Measurements from ENCODE around the gene DPEP1.
A peak's percentile ranks its signal among the peaks of the same experiment; 100 is the strongest.
"Not testable (repeated sequence)": the region's sequence is repeated elsewhere in the genome, so short reads cannot be mapped to it uniquely, and the experiment has no call there.

The DPEP1 gene

DNA sequence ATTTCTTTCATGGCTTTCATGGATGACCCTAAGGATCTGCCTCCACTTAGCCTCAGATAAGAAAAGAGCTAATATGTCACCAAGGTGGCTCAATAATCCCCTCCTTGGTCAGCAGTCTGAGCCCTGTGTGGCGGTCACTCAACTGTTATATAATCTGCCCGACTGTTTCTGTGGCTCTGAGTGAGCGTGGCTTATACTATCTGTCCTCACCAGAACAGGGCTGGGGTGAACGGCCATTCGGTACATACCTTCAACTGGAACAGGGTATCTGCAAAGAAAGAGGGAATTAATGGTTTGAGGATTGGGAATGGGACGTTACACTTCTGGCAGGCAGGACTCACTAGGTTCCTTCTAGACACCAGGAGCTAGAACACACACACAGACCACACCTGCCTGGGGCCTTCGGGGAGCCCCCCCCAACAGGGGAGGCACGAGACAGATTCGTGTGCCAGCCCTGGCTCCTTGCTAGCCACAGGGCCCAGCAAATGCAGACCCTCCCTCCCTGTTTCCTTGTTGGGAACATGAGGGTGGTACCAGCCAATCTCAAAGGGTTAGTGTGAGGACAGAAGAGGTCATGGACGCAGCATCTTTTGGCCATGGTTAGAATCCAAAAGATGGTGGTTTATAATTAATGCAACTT, 40.3 kb downstream of the DPEP1 start:
- no peak for DNase-seq

GRCh38 chr16:89655062-89655643, 41.7 kb downstream of the DPEP1 start:
- no peak for DNase-seq

- no peak for DNase-seq
Measured at GRCh38 chr16:89656435-89657121, 43.1 kb downstream of the DPEP1 start.

- DNase-seq, result peak; percentile 85
Measured at GRCh38 chr16:89657442-89658220, 44.2 kb downstream of the DPEP1 start, which contains the start of the genes CHMP1A and SPATA33. TSS of gene CHMP1A (minus strand) at chr16:89657708. CDS start at chr16:89657588, 120 bp downstream. TSS of gene SPATA33 (plus strand) at chr16:89657836. CDS start at chr16:89657912, 76 bp downstream.

DNA sequence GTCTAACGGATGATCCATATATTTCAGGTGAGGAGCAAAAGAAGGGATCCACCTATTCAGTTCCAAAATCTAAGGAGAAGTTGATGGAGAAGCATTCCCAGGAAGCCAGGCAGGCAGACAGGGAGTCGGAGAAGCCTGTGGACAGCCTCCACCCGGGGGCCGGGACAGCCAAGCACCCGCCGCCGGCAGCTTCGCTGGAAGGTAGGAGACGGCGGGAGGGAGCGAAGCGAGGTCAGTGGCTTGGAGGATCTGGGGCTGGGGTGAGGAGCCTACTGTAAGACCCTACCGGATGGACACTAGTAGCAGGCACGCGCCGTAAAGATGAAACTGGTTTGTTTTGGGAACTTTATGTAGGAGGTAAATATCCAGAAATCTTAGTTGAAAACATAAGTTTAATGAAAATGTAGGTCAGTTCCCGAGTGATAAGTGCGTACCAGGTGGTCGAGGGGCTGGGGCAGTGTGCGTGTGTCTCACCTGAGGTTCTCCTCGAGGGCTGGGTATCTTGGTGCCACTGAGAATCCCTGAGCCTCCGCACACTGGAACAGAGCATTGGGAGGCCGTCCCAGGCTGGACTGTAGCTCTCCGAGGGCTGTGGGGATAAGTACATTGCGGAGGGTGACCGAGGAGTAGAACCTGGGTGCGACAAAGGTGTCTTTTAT, 44.9 kb downstream of the DPEP1 start:
- DNase-seq, result peak; percentile 10

- DNase-seq, result no peak
Measured at GRCh38 chr16:89660146-89660545, 46.7 kb downstream of the DPEP1 start.

- DNase-seq, result no peak
Measured at GRCh38 chr16:89661215-89661614, 47.8 kb downstream of the DPEP1 start.

DNA sequence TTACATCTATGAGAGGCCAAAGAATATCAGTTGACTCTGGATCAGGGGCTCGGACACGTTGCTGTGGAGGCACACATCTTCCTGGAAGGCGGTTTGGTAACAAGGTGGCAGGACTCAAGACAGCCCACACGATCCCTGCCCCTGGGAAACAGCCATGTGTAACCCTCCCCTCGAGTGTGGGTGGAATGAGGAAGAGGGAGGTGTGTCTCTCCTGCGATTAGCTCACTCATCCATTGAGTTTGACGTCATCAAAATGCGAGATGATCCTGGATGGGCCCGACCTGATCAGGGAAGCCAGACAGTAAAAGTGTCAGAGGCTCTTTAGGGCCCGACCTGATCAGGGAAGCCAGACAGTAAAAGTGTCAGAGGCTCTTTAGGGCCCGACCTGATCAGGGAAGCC, 50.8 kb downstream of the DPEP1 start:
- not testable (repeated sequence) for DNase-seq

GRCh38 chr16:89667000-89667399, 53.6 kb downstream of the DPEP1 start:
- DNase-seq, result peak; percentile 20

GRCh38 chr16:89667633-89668032, 54.2 kb downstream of the DPEP1 start:
- DNase-seq, result no peak

DNA sequence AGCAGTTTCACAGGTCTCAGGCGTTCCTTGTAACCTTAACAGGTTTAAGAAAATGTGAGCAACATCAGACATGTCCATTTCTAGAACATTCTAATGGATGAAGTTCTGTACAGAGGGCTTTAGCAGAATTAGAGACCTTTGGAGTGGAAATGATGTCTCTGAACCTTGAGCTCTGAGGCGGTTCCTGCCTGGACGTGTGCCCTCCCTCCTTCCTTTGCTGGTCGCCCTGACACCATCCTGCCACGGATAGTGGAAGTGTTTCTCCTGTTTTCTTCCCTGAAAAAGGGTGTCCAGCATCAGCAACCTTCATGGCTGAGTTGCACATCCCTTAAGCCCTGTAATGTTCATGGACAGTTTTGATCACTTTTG, 55.3 kb downstream of the DPEP1 start:
- DNase-seq, result no peak

DNA sequence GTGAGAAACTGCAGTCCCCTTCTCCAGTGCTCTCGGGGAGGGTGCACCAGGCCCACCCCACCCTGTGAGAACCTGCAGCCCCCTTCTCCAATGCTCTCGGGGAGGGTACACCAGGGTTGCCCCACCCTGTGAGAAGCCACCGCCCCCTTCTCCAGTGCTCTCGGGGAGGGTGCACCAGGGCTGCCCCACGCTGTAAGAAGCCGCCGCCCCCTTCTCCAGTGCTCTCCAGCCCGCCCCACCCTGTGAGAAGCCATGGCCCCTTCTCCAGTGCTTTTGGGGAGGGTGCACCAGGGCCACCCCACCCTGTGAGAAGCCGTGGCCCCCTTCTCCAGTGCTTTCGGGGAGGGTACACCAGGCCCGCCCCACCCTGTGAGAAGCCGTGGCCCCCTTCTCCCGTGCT, 56.3 kb downstream of the DPEP1 start:
- DNase-seq, result no peak

DNA sequence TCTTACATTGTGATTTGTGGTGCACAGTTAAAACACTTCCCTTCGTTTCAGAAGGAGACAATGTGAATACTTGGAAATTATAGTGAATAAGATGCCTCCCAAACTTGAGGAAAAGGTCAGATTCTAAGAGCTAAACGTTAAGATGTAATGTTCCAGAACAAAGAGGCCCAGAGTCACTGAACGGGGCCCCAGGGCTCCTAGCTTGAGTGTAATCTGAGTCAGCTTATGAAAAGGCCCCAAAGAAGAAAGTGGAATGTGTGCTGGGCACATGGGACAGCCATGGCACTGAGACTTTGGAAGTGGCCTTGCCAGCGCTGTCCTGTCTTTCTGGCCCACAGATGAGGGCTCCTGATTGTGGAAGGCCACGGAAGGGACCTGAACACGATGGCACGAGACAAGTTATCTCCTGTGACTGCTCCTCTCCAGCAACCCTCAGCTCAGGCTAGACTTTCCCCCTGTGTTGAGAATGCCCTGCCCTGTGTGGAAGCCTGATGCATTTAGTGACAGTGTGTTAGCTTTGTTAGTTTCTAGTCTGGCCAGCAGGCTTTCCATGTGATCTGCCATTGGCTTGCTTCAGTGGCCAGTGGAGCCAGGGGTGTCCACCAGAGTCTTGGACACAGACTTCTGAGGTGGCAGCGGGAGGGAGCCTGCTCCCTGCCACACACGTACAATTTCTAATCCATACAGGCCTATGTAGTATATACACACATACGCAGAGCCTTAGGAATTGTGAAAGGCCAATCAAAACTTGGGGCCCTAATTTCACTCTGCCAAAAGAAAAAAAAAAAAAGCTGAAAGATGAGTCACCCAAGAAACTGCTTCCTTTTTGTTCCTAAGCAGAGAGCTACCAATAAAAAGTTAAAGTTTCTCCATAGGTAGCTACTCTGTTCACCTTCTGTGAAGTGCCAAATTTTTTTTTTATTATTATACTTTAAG, 57.3 kb downstream of the DPEP1 start:
- DNase-seq, result no peak

DNA sequence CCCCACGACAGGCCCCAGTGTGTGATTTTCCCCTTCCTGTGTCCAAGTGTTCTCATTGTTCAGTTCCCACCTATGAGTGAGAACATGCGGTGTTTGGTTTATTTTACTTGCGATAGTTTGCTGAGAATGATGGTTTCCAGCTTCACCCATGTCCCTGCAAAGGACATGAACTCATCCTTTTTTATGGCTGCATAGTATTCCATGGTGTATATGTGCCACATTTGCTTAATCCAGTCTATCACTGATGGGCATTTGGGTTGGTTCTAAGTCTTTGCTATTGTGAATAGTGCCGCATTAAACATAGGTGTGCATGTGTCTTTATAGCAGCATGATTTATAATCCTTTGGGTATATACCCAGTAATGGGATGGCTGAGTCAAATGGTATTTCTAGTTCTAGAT, 58.1 kb downstream of the DPEP1 start:
- not testable (repeated sequence) for DNase-seq

DNA sequence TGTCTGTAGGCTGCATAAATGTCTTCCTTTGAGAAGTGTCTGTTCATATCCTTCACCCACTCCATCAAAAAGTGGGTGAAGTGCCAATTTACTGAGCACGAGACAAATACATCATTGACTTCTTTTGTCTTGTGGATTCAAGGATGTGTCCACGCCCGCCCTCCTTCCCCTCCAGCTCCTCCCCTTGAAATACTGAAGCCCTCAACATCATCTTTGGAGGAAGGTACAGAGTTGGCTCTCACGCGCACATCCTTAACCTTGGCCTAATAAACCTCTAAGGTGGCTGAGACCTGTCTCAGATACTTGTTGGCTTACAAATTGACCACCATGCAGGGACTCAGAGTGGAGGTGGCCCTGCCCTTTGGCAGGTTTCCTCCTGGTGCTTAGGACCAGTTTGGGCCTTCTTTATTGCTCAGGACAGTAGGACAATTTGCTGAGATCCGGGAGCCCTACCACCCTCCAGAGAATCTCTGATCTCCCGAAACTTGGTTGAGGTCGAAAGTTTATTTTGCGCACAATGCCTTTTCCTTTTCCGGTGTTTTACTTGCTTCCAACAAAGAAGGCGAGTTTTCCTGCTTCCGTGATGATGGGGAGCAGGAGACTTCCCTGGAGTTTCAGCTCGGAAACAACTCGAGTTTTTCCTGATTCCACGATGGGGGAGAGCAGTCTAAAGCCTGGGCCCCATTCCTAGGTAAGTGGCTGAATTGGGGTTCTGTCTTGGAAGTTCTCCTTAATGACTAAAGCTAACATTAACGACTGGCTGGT, 58.9 kb downstream of the DPEP1 start:
- no peak for DNase-seq

DNA sequence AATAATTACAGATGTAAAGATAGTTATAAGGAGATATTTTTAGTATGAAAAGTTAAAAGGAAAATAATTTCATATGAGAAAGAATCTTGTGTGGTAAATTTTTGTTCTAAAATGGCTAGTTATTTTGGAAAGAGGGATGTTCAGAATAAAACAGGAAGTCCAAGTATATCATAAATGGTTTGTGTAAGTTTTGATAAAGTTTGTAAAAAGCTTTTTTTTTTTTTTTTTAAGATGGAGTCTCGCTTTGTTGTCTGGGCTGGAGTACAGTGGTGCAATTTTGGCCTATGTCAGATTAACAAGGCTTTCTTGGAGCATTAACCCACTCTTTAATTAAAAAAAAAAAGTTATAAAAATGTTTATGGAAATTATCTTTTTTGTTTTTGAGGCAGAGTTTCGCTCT, 64.8 kb downstream of the DPEP1 start:
- no peak for DNase-seq

DNA sequence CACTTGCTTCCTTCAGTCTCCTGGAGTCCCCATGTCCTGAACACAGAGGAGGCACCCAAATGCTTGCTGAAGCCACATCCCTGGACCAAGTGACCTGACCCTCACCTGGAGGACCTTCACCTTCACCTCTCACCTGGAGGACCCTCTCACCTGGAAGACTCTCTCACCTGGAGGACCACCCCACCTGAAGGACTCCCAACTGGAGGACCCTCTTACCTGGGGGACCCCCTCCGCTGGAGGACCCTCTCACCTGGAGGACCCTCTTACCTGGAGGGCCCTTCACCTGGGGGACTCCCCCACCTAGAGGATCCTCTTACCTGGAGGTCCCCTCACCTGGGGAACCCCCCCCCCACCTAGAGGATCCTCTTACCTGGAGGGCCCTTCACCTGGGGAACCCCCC, 72.5 kb downstream of the DPEP1 start:
- DNase-seq, result no peak

DNA sequence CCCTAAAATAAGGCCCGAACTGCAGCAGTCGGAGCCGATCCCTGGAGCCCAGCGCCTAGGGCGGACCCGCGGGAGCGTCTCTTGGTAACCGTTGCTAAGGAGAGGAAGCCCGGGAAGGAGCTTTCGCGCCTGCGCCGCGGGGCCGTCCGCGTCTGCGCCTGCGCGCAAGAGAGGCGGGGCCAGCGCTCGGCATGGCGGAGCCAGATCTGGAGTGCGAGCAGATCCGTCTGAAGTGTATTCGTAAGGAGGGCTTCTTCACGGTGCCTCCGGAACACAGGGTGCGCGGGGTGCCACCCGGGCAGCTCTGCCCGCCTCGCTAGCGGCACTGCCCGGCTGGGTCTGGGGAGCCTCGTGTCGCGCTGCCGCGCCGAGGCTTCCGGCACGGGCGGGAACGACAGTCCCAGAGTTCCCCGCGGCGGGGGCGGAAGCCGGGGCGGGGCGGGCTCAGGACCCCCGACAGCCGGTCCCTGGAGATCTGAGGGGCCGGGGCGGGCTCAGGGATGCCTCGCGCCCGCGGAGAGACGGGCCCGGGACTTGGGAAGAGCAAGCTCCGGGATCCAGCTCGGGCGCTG, 73.2 kb downstream of the DPEP1 start, which contains the start of gene CDK10:
Gene CDK10 (plus strand): TSS at position 170 of the 572 bp plus-strand sequence. CDS start 22 bp downstream, at position 192.
- DNase-seq, result peak; percentile 86

DNA sequence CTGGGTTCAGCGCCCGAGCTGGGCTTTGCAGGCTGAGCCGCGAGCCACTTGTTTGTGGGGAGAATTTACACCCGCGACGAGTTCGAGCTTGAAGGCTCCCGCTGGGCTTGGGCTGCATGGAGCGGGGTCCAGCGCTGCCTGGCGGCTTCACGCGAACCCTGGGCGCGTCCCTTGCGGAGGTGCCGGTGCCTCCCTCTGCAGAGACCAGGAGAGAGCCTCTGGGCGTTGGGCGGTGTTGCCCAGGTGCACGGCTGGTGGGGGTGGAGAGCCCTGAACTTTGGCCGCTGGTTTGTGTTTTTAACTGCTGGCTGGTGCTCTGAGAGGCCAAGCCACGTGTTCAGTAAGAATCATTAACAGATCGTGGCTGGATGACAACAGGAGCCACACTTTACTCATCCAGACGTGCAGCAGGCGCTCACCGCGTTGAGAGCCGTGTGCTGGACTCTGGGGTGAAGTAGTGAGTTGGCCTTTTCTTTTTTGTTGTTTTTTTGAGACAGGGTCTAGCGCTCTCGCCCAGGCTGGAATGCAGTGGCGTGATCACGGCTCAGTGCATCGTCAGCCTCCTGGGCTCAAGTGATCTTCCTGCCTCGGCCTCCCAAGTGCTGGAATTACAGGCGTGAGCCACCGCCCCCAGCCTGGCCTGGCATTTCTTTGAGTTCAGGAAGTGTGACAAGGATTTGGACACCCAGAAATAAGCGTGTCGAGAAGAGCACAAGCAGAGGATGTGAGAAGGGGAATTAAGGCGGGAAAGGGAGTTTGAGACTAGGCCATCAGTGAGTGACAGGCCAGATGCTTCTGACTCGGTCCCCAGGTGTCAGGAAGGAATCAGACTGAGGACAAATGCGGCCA, 73.9 kb downstream of the DPEP1 start:
- DNase-seq, result peak; percentile 66
